ENCODE results near the gene PTN. TPM values are rescaled to one million over a fixed set of nuclear protein-coding genes. Genes with fewer than 3 reads are reported as not detected.

Gene PTN
- total and polyA plus RNA-seq, 9 of the 15 experiments (the other 6 are each of a cell fraction or from before 2014, with no cell fraction given) = not detected

GRCh38 chr7:137242616-137243015 lies 100.9 kb downstream of the PTN start:
- FAIRE-seq = no peak
- Histone ChIP-seq H3K79me2 (ENCODE audit: control insufficient read depth, insufficient read depth, low read length) (no peaks in the 10 kb centered on the region), H3K27ac (ENCODE audit: extremely low read depth, low read depth, low read length) (no peak overlapping the region), H3K27me3 (ENCODE audit: control insufficient read depth in 2 of 2, insufficient read depth in 2 of 2, low read length in 2 of 2) (no peaks in the 10 kb centered on the region), H3K9me1 (ENCODE audit: control insufficient read depth, insufficient read depth, low read length) (no peaks in the 10 kb centered on the region), H2AFZ (ENCODE audit: low read depth, low read length) (no peak overlapping the region), H3K4me3 (no peak overlapping the region), H3K9me3 (replicated peaks; ENCODE audit: control insufficient read depth, insufficient read depth, low read depth, low read length) (no peaks in the 10 kb centered on the region), H3K4me2 (ENCODE audit: insufficient read depth, low read length) (no peak overlapping the region), H4K20me1 (replicated peaks; ENCODE audit: control insufficient read depth, insufficient read depth, low read length) (no peaks in the 10 kb centered on the region), H3K36me3 (ENCODE audit: control insufficient read depth, insufficient read depth, low read length) (no peaks in the 10 kb centered on the region), H3K9ac (ENCODE audit: insufficient read depth in 1 of 2, low read depth in 2 of 2, low read length in 2 of 2) (no peak overlapping the region), H3K4me1 (replicated peaks in 1 of 2; ENCODE audit: control insufficient read depth in 2 of 2, insufficient read depth in 2 of 2, low read length in 2 of 2) (no peaks in the 10 kb centered on the region)
- in situ Hi-C loops (cut with MboI) = no loop called here
- CTCF ChIA-PET (ENCODE audit: low intra/inter-chr PET ratio) = no interaction called here
- POLR2A ChIA-PET = interaction anchor here (0.6 kb wide), 1 partner anchor 635 kb away, joined by 3 read pairs; no protein-coding TSS in a partner anchor
- no peak for ATAC-seq
- no peak for TF ChIP-seq ZNF707 (CRISPR knock-in tag; conservative IDR thresholded peaks at IDR 0.05)
- no peak for TF ChIP-seq BCL6 (CRISPR knock-in tag; IDR thresholded peaks at IDR 0.05)
- no peak for TF ChIP-seq HMG20B (CRISPR knock-in tag; IDR thresholded peaks at IDR 0.05)
- no peak for TF ChIP-seq ELF4 (CRISPR knock-in tag; IDR thresholded peaks at IDR 0.05)
- 0% methylated on average over 7 of the region's 7 CpGs for WGBS (ENCODE audit: insufficient coverage, low coverage, missing lambda C conversion rate)
- no peak for DNase-seq (ENCODE audit: extremely low read depth in 1 of 4, low spot score in 3 of 4)
- BruUV-seq (replicated peaks) = no TSS peak
- intact Hi-C loops (cut with micrococcal nuclease) = no loop called here

DNA sequence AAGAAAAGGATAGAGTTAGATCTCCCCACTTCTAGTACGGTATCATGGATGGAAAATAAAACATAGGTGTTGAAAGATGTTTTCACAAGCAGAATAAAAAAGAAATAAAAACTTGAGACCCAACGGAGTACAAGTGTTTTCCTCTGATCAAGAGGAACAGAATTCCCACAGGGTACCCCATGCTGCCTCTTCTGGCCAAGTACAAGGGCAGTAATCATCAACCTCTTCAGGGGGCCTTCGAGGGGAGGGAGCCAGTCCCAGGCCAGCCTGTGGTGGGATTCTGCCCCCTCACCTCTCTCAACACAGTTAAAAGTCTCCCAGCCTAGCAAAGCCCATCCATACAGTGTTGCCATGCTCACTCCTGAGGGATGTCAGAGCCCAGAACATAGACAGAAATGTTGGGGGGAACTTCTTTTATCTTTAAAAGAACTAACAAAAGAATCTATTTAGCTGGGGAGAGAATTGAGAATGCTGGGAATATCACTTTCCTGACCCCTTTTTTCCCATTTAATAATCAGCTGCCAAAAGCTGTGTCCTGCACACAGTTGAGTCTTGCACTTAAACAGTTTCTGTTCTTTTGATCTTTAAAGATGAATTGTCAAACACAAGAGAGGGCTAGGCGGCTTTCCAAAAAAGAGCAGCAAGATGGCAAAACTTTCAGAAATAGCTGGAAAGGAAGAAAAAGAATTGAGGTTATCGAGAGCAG lies 101.7 kb downstream of the PTN start:
- H3K9me3 ChIP-seq (replicated peaks; ENCODE audit: control insufficient read depth, insufficient read depth, low read depth, low read length) = no peaks in the 10 kb centered on the region
- intact Hi-C loops (cut with micrococcal nuclease) (no loop called here), in situ Hi-C loops (cut with MboI) (no loop called here)
- H2AFZ ChIP-seq (ENCODE audit: low read depth, low read length) = no peak overlapping the region
- H3K9me1 ChIP-seq (ENCODE audit: control insufficient read depth, insufficient read depth, low read length) = no peaks in the 10 kb centered on the region
- no peak overlapping the region for H3K4me2 ChIP-seq (ENCODE audit: insufficient read depth, low read length)
- BruUV-seq (replicated peaks) = no TSS peak
- POLR2A ChIA-PET = interaction anchor here (0.6 kb wide), 1 partner anchor 635 kb away, joined by 3 read pairs; no protein-coding TSS in a partner anchor
- H3K79me2 ChIP-seq (ENCODE audit: control insufficient read depth, insufficient read depth, low read length) = no peaks in the 10 kb centered on the region
- no peaks in the 10 kb centered on the region for H3K27me3 ChIP-seq (ENCODE audit: control insufficient read depth in 2 of 2, insufficient read depth in 2 of 2, low read length in 2 of 2)
- H3K4me1 ChIP-seq (replicated peaks in 1 of 2; ENCODE audit: control insufficient read depth in 2 of 2, insufficient read depth in 2 of 2, low read length in 2 of 2) = no peaks in the 10 kb centered on the region
- H3K4me3 ChIP-seq = no peak overlapping the region
- CTCF ChIA-PET (ENCODE audit: low intra/inter-chr PET ratio) = no interaction called here
- no peaks in the 10 kb centered on the region for H4K20me1 ChIP-seq (replicated peaks; ENCODE audit: control insufficient read depth, insufficient read depth, low read length)
- FAIRE-seq = no peak
- H3K36me3 ChIP-seq (ENCODE audit: control insufficient read depth, insufficient read depth, low read length) = no peaks in the 10 kb centered on the region
- H3K27ac ChIP-seq (ENCODE audit: extremely low read depth, low read depth, low read length) = no peak overlapping the region
- no peak overlapping the region for H3K9ac ChIP-seq (ENCODE audit: insufficient read depth in 1 of 2, low read depth in 2 of 2, low read length in 2 of 2)
- TF ChIP-seq ZNF41 (CRISPR knock-in tag; conservative IDR thresholded peaks at IDR 0.05) = no peak
- TF ChIP-seq, protein P1, sequence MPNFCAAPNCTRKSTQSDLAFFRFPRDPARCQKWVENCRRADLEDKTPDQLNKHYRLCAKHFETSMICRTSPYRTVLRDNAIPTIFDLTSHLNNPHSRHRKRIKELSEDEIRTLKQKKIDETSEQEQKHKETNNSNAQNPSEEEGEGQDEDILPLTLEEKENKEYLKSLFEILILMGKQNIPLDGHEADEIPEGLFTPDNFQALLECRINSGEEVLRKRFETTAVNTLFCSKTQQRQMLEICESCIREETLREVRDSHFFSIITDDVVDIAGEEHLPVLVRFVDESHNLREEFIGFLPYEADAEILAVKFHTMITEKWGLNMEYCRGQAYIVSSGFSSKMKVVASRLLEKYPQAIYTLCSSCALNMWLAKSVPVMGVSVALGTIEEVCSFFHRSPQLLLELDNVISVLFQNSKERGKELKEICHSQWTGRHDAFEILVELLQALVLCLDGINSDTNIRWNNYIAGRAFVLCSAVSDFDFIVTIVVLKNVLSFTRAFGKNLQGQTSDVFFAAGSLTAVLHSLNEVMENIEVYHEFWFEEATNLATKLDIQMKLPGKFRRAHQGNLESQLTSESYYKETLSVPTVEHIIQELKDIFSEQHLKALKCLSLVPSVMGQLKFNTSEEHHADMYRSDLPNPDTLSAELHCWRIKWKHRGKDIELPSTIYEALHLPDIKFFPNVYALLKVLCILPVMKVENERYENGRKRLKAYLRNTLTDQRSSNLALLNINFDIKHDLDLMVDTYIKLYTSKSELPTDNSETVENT (CRISPR knock-in tag; IDR thresholded peaks at IDR 0.05) = no peak
- no peak for TF ChIP-seq ZC3H4 (CRISPR knock-in tag; IDR thresholded peaks at IDR 0.05; ENCODE audit: borderline replicate concordance)
- TF ChIP-seq SIN3A (IDR thresholded peaks at IDR 0.05; ENCODE audit: borderline replicate concordance in 2 of 2, control insufficient read depth in 1 of 2, low read depth in 2 of 2, low read length in 2 of 2) = no peak
- TF ChIP-seq, protein P2, sequence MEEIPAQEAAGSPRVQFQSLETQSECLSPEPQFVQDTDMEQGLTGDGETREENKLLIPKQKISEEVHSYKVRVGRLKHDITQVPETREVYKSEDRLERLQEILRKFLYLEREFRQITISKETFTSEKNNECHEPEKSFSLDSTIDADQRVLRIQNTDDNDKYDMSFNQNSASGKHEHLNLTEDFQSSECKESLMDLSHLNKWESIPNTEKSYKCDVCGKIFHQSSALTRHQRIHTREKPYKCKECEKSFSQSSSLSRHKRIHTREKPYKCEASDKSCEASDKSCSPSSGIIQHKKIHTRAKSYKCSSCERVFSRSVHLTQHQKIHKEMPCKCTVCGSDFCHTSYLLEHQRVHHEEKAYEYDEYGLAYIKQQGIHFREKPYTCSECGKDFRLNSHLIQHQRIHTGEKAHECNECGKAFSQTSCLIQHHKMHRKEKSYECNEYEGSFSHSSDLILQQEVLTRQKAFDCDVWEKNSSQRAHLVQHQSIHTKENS (CRISPR knock-in tag; IDR thresholded peaks at IDR 0.05) = no peak
- WGBS (ENCODE audit: insufficient coverage, low coverage, missing lambda C conversion rate) = 3% methylated on average over 5 of the region's 5 CpGs
- DNase-seq (ENCODE audit: extremely low read depth in 1 of 4, low spot score in 3 of 4) = no peak
- no peak for ATAC-seq
